GF-D8 (cell line): ENCODE measurements around the gene RAB11B.
"Not testable (repeated sequence)": the region's sequence is repeated elsewhere in the genome, so short reads cannot be mapped to it uniquely, and the experiment has no call there.

Experiments used
- DNase-seq: peaks from one replicate; lab custom pipeline; 2025; lab: John Stamatoyannopoulos, UW

RAB11B gene

GRCh38 chr19:8429044-8429443 is 38.9 kb downstream of the RAB11B start:
- no peak for DNase-seq

DNA sequence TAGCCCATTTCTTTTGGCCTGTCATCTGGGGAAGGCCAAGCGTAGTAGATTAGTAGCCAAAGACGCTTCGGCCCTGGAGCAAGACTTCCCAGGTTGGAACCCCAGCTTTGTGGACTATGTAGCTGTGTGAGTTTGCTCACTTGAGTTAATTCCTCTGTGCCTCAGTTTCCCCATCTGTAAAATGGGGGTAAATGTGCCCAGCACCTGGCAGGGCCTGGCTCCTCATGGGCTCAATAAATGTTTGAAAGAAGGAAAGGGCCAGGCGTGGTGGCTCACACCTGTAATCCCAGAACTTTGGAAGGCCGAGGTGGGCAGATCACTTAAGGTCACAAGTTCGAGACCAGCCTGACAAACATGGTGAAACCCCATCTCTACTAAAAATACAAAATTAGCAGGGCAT is 39.7 kb downstream of the RAB11B start:
- DNase-seq, result no peak

DNA sequence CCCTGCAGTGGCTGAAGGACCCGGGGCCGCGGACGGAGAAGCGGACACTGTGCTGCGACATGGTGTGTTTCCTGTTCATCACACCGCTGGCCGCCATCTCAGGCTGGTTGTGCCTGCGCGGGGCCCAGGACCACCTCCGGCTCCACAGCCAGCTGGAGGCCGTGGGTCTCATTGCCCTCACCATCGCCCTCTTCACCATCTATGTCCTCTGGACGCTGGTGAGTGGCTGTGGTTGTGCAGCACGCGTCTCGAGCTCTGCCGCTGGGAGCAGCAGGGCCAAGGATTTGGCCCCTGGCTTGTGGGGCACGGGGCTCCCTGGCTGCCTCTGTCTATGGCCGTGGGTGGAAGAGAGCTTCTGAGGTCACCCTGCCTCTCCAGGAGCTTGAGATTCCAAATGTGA is 40.5 kb downstream of the RAB11B start:
- DNase-seq, result no peak

GRCh38 chr19:8438236-8438635 is 48.1 kb downstream of the RAB11B start:
- DNase-seq, result no peak

GRCh38 chr19:8441725-8442544 is 51.8 kb downstream of the RAB11B start:
- DNase-seq, result no peak

- DNase-seq, result not testable (repeated sequence)
Observed at GRCh38 chr19:8444140-8444676, 54.0 kb downstream of the RAB11B start.

DNA sequence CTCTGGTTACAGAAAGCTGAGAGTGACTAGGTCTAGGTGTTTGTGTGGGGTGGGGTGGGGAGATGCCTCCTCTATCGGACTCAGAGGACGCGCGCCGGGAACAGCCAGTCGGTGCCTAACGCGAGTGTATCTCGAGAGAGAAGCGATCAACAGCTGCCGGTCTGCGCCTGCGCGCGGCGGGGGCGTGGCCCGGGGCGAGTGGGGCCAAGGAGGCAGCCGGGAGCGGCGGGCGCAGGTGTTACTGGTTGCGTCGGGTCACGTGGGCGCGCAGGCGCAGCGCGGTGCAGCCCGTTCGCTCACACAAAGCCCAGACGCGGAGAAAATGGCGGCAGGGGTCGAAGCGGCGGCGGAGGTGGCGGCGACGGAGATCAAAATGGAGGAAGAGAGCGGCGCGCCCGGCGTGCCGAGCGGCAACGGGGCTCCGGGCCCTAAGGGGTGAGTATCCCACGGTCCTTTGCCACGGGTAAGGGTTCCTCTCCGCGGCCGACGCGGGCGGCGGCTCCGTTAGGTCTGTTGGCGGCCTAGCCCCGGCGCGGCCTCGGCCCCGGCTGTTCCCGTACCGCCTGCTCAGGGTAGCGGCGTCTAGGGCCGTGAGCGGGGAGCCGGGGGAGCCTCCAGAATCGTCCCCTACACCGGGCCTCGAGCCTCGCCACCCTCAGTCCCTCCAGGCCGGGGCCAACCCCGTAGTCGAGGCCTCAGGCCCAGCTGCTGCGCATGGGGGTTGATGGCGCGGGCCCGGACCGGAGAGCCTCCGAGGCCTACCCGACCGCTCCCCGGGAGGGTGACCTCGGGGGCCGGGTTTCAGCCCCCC is 54.7 kb downstream of the RAB11B start, which contains the start of gene HNRNPM:
TSS of gene HNRNPM (plus strand) at position 299 of the 811 bp plus-strand sequence. CDS start at position 323, 24 bp downstream.
- DNase-seq, result peak; percentile 91

DNA sequence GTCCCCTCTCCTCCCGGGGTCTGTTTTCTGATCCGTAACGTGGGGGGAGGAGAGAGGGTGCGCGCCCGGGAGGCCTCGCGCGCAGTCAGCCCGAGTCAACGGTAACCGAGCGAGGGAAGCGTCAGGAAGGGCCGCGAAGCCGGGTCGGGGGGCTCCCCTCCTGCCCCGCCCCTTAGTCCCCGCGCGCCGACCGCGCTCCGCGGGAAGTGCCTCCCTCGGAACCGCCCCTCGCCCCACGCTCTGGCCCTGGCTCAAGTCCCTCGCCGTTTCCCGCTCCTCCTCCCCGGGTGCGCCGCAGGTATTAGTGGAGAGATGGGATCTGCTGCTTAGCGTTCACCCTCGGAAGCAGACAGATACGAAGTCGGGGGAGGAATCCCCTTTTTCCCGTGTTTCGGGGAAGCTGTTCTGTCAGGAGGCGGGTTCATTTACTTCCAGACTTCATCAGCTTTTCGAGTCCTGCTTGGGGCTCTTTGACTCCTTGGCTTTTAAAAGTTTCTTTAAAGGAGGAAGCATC is 55.4 kb downstream of the RAB11B start:
- DNase-seq, result no peak

DNA sequence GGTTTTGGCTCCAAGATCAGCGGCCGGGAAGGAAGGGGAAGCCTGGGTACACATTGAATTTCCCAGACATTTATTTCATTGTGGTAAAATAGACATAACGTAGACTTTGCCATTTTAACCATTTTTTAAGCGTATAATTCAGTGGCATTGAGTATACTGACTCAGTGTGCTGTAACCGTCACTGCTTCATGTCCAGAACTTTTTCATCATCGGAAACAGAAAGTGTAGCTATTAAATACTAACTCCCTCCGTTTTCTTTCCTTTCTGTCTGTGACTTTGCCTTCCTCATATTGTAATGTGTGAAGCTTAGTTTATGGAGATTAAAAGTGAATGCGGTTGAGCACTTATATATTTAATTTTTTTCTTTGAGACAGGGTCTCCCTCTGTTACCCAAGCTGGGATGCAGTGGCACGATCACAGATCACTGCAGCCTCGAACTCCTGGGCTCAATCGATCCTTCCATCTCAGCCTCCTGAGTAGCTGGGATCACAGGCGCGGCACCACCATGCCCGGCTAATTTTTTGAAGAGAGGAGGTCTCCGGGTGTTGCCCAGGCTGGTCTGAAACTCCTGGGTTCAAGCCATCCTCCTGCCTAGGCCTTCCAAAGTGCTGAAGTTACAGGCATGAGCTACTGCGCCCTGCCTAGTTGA is 56.0 kb downstream of the RAB11B start:
- no peak for DNase-seq

GRCh38 chr19:8449830-8450229 is 59.7 kb downstream of the RAB11B start:
- no peak for DNase-seq

- DNase-seq, result no peak
Observed at GRCh38 chr19:8451377-8451776, 61.2 kb downstream of the RAB11B start.

GRCh38 chr19:8451885-8452284 is 61.7 kb downstream of the RAB11B start:
- no peak for DNase-seq

GRCh38 chr19:8452446-8453123 is 62.4 kb downstream of the RAB11B start:
- no peak for DNase-seq

DNA sequence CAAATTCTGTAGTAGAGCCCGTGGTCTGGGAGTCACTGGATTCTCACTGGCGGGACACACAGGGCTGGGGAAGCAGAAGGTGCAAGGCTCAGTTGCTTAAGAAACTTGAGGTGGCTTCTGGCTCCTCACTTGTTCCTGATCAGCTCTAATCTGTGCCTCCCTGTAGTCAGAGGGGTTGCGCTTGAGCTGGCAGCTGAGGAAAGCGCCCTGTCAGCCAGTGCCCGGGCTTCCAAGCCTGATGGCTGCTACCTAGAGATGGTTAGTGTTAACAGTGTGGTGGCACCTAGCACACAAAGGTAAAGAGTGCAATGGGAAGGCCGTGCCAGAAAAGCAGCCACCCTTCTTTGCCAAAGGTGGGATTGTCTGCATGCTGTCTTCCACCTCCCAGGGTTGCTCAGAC is 63.5 kb downstream of the RAB11B start:
- no peak for DNase-seq
